NCI-H128 (cell line): ENCODE measurements around the gene S100A7A.
"Not testable (repeated sequence)": the region's sequence is repeated elsewhere in the genome, so short reads cannot be mapped to it uniquely, and the experiment has no call there.

Experiments used
- DNase-seq: peaks from one replicate; lab custom pipeline; 2025; ENCODE audit not compliant: unreplicated experiment; lab: John Stamatoyannopoulos, UW

S100A7A gene

GRCh38 chr1:153395136-153395685, 21.1 kb upstream of the S100A7A start:
- DNase-seq = no peak

GRCh38 chr1:153395776-153396175, 20.5 kb upstream of the S100A7A start:
- no peak for DNase-seq

- DNase-seq = no peak
Observed at GRCh38 chr1:153396461-153396860, 19.9 kb upstream of the S100A7A start.

- DNase-seq = no peak
Observed at GRCh38 chr1:153397051-153397923, 19.0 kb upstream of the S100A7A start.

- no peak for DNase-seq
Observed at GRCh38 chr1:153397924-153398651, 18.2 kb upstream of the S100A7A start.

GRCh38 chr1:153399401-153400055, 16.8 kb upstream of the S100A7A start:
- no peak for DNase-seq

- DNase-seq = no peak
Observed at GRCh38 chr1:153400244-153400643, 16.1 kb upstream of the S100A7A start.

GRCh38 chr1:153401461-153401860, 14.9 kb upstream of the S100A7A start:
- no peak for DNase-seq

GRCh38 chr1:153402226-153402625, 14.1 kb upstream of the S100A7A start:
- no peak for DNase-seq

- no peak for DNase-seq
Observed at GRCh38 chr1:153403421-153404085, 12.8 kb upstream of the S100A7A start.

- DNase-seq = no peak
Observed at GRCh38 chr1:153404086-153404635, 12.2 kb upstream of the S100A7A start.

- no peak for DNase-seq
Observed at GRCh38 chr1:153404768-153405167, 11.6 kb upstream of the S100A7A start.

GRCh38 chr1:153405825-153406599, 10.3 kb upstream of the S100A7A start:
- DNase-seq = not testable (repeated sequence)

GRCh38 chr1:153407274-153407673, 9.0 kb upstream of the S100A7A start:
- not testable (repeated sequence) for DNase-seq

GRCh38 chr1:153413961-153414360, 2.4 kb upstream of the S100A7A start:
- not testable (repeated sequence) for DNase-seq

GRCh38 chr1:153417136-153417888, 992 bp downstream of the S100A7A start:
- no peak for DNase-seq

GRCh38 chr1:153418758-153419435, 2.6 kb downstream of the S100A7A start:
- DNase-seq = not testable (repeated sequence)

- DNase-seq = not testable (repeated sequence)
Observed at GRCh38 chr1:153419436-153419793, 3.1 kb downstream of the S100A7A start.

GRCh38 chr1:153420306-153420705, 4.0 kb downstream of the S100A7A start:
- DNase-seq = no peak
